HepG2 (cell line): ENCODE measurements around the gene KIAA1217.

ENCODE experiments used
- ATRX ChIP-seq: sonication (generic); formaldehyde crosslinking; IDR thresholded peaks from 2 replicates; pipeline ENCODE4 v1.4.0; 2020; ENCODE audit warnings: missing genetic modification reagents, borderline replicate concordance
- BHLHE40 ChIP-seq: IDR thresholded peaks from 2 replicates; pipeline ENCODE4 v1.6.1; 2011; ENCODE audit warnings: low read length, improper control_type of control experiment
- EHMT2 ChIP-seq: fragments of 200-600 bp; sonication (generic); IDR thresholded peaks from 2 replicates; pipeline ENCODE4 v1.7.0; 2017; ENCODE audit warnings: antibody characterized with exemption, low read depth, low read length, borderline replicate concordance
- MAFK ChIP-seq, 2 experiments: IDR thresholded peaks in 1 of 2; conservative IDR thresholded peaks in 1 of 2; 2 replicates each; pipeline ENCODE4 v1.6.1; 2011; ENCODE audit warnings: improper control_type of control experiment in 2 of 2, low read length in 2 of 2
- NCOA5 ChIP-seq: sonication (generic); formaldehyde crosslinking; IDR thresholded peaks from 2 replicates; pipeline ENCODE4 v1.4.0; 2020; ENCODE audit warnings: missing genetic modification reagents
- NFE2L2 ChIP-seq: fragments of 150-350 bp; IDR thresholded peaks from 2 replicates; pipeline ENCODE4 v1.6.1; 2014; ENCODE audit warnings: low read length
- POLR2A ChIP-seq, 2 experiments: IDR thresholded peaks; 2 replicates each; pipeline ENCODE4 v1.6.1; 2011; ENCODE audit warnings: low read depth in 2 of 2, low read length in 2 of 2, mild to moderate bottlenecking in 1 of 2, moderate library complexity in 1 of 2; ENCODE audit not compliant: insufficient read depth in 1 of 2
- TAF1 ChIP-seq: sonication (generic); formaldehyde crosslinking; IDR thresholded peaks from 2 replicates; pipeline ENCODE4 v1.4.0; 2020; ENCODE audit warnings: missing genetic modification reagents
- ZFP62 ChIP-seq: sonication (generic); formaldehyde crosslinking; IDR thresholded peaks from 2 replicates; pipeline ENCODE4 v1.4.0; 2020; ENCODE audit warnings: missing genetic modification reagents
- TF ChIP-seq, protein P1 (sequence below): sonication (generic); formaldehyde crosslinking; conservative IDR thresholded peaks from 2 replicates; pipeline ENCODE4 v1.4.0; 2020; ENCODE audit warnings: missing genetic modification reagents
- TF ChIP-seq, protein P2 (sequence below), 2 experiments: fragments of 450-650 bp in 1 of 2; sonication (generic) in 1 of 2; formaldehyde crosslinking in 1 of 2; IDR thresholded peaks; 2 replicates each; pipeline versions ENCODE4 v1.6.1 to v1.8.0; 2016 to 2022; ENCODE audit warnings: antibody characterized with exemption in 1 of 2, mild to moderate bottlenecking in 1 of 2, missing genetic modification reagents in 1 of 2
- TF ChIP-seq, protein P3 (sequence below): sonication (generic); formaldehyde crosslinking; IDR thresholded peaks from 2 replicates; pipeline ENCODE4 v1.5.0; 2020; ENCODE audit warnings: mild to moderate bottlenecking, missing genetic modification reagents
- TF ChIP-seq, protein P4 (sequence below): sonication (generic); formaldehyde crosslinking; IDR thresholded peaks from 2 replicates; pipeline ENCODE4 v1.4.0; 2020; ENCODE audit warnings: missing genetic modification reagents
- TF ChIP-seq, protein P5 (sequence below): conservative IDR thresholded peaks from 2 replicates; pipeline ENCODE4 v1.6.1; 2018; ENCODE audit warnings: missing genetic modification reagents

DNA sequence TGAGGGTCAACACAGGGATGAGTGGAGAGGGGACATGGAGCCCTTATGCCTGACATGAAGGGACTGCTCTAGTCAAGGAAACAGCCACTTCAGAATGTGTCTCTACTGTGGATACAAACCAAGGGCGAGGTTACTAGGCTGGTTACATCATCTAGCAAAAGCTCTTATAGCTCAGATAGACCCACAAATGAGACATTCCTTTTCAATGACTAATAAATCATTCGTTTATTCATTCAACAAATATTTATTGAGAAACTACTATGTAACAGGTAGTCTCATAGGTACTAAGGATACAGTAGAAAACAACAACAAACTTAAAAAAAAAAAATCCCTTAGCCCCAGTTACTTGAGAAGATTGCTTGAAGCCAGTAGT lies 219.5 kb downstream of the KIAA1217 start:
- TF ChIP-seq TAF1 (CRISPR knock-in tag) (no peak), ZFP62 (CRISPR knock-in tag) (no peak), BHLHE40 (no peak), NFE2L2 (no peak), ATRX (CRISPR knock-in tag) (no peak), NCOA5 (CRISPR knock-in tag) (no peak), EHMT2 (no peak), POLR2A (IDR thresholded peaks at IDR 0.05; ENCODE audit: insufficient read depth in 1 of 2, low read depth in 2 of 2, low read length in 2 of 2) (no peak), MAFK (conservative IDR thresholded peaks at IDR 0.05 in 1 of 2, IDR thresholded peaks at IDR 0.05 in 1 of 2; ENCODE audit: low read length in 2 of 2) (no peak)
- TF ChIP-seq, protein P1, sequence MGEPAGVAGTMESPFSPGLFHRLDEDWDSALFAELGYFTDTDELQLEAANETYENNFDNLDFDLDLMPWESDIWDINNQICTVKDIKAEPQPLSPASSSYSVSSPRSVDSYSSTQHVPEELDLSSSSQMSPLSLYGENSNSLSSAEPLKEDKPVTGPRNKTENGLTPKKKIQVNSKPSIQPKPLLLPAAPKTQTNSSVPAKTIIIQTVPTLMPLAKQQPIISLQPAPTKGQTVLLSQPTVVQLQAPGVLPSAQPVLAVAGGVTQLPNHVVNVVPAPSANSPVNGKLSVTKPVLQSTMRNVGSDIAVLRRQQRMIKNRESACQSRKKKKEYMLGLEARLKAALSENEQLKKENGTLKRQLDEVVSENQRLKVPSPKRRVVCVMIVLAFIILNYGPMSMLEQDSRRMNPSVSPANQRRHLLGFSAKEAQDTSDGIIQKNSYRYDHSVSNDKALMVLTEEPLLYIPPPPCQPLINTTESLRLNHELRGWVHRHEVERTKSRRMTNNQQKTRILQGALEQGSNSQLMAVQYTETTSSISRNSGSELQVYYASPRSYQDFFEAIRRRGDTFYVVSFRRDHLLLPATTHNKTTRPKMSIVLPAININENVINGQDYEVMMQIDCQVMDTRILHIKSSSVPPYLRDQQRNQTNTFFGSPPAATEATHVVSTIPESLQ, result no peak
- TF ChIP-seq, protein P2, sequence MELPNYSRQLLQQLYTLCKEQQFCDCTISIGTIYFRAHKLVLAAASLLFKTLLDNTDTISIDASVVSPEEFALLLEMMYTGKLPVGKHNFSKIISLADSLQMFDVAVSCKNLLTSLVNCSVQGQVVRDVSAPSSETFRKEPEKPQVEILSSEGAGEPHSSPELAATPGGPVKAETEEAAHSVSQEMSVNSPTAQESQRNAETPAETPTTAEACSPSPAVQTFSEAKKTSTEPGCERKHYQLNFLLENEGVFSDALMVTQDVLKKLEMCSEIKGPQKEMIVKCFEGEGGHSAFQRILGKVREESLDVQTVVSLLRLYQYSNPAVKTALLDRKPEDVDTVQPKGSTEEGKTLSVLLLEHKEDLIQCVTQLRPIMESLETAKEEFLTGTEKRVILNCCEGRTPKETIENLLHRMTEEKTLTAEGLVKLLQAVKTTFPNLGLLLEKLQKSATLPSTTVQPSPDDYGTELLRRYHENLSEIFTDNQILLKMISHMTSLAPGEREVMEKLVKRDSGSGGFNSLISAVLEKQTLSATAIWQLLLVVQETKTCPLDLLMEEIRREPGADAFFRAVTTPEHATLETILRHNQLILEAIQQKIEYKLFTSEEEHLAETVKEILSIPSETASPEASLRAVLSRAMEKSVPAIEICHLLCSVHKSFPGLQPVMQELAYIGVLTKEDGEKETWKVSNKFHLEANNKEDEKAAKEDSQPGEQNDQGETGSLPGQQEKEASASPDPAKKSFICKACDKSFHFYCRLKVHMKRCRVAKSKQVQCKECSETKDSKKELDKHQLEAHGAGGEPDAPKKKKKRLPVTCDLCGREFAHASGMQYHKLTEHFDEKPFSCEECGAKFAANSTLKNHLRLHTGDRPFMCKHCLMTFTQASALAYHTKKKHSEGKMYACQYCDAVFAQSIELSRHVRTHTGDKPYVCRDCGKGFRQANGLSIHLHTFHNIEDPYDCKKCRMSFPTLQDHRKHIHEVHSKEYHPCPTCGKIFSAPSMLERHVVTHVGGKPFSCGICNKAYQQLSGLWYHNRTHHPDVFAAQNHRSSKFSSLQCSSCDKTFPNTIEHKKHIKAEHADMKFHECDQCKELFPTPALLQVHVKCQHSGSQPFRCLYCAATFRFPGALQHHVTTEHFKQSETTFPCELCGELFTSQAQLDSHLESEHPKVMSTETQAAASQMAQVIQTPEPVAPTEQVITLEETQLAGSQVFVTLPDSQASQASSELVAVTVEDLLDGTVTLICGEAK (IDR thresholded peaks at IDR 0.05), result no peak
- TF ChIP-seq, protein P2 (CRISPR knock-in tag; IDR thresholded peaks at IDR 0.05), result no peak
- TF ChIP-seq, protein P3, sequence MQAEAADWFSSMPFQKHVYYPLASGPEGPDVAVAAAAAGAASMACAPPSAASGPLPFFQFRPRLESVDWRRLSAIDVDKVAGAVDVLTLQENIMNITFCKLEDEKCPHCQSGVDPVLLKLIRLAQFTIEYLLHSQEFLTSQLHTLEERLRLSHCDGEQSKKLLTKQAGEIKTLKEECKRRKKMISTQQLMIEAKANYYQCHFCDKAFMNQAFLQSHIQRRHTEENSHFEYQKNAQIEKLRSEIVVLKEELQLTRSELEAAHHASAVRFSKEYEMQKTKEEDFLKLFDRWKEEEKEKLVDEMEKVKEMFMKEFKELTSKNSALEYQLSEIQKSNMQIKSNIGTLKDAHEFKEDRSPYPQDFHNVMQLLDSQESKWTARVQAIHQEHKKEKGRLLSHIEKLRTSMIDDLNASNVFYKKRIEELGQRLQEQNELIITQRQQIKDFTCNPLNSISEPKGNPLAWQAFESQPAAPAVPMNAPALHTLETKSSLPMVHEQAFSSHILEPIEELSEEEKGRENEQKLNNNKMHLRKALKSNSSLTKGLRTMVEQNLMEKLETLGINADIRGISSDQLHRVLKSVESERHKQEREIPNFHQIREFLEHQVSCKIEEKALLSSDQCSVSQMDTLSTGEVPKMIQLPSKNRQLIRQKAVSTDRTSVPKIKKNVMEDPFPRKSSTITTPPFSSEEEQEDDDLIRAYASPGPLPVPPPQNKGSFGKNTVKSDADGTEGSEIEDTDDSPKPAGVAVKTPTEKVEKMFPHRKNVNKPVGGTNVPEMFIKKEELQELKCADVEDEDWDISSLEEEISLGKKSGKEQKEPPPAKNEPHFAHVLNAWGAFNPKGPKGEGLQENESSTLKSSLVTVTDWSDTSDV (CRISPR knock-in tag), result no peak
- TF ChIP-seq, protein P4, sequence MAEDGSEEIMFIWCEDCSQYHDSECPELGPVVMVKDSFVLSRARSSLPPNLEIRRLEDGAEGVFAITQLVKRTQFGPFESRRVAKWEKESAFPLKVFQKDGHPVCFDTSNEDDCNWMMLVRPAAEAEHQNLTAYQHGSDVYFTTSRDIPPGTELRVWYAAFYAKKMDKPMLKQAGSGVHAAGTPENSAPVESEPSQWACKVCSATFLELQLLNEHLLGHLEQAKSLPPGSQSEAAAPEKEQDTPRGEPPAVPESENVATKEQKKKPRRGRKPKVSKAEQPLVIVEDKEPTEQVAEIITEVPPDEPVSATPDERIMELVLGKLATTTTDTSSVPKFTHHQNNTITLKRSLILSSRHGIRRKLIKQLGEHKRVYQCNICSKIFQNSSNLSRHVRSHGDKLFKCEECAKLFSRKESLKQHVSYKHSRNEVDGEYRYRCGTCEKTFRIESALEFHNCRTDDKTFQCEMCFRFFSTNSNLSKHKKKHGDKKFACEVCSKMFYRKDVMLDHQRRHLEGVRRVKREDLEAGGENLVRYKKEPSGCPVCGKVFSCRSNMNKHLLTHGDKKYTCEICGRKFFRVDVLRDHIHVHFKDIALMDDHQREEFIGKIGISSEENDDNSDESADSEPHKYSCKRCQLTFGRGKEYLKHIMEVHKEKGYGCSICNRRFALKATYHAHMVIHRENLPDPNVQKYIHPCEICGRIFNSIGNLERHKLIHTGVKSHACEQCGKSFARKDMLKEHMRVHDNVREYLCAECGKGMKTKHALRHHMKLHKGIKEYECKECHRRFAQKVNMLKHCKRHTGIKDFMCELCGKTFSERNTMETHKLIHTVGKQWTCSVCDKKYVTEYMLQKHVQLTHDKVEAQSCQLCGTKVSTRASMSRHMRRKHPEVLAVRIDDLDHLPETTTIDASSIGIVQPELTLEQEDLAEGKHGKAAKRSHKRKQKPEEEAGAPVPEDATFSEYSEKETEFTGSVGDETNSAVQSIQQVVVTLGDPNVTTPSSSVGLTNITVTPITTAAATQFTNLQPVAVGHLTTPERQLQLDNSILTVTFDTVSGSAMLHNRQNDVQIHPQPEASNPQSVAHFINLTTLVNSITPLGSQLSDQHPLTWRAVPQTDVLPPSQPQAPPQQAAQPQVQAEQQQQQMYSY (CRISPR knock-in tag), result no peak
- TF ChIP-seq, protein P5, sequence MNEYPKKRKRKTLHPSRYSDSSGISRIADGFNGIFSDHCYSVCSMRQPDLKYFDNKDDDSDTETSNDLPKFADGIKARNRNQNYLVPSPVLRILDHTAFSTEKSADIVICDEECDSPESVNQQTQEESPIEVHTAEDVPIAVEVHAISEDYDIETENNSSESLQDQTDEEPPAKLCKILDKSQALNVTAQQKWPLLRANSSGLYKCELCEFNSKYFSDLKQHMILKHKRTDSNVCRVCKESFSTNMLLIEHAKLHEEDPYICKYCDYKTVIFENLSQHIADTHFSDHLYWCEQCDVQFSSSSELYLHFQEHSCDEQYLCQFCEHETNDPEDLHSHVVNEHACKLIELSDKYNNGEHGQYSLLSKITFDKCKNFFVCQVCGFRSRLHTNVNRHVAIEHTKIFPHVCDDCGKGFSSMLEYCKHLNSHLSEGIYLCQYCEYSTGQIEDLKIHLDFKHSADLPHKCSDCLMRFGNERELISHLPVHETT, result no peak
